Right renal cortex interstitium (tissue), 3 donors: ENCODE measurements around the gene MAP2. TPM values are rescaled to one million over a fixed set of nuclear protein-coding genes. Genes with fewer than 3 reads are reported as not detected.

Experiments
- DNase-seq, 3 donors: peaks; one replicate each; pipeline ENCODE4 v3.0.0-alpha.2; 2013; ENCODE audit warnings: low read depth in 3 of 3, low spot score in 2 of 3
- polyA plus RNA-seq, 3 donors: library from polyadenylated mRNA; unstranded; fragments of 120-200 nt; gene quantifications; one replicate each; pipeline ENCODE4 v1.2.1, GENCODE V29; 2013; ENCODE audit not compliant: insufficient read length in 3 of 3

MAP2 gene
- polyA plus RNA-seq, 3 donors: 27.4 to 30.5 (median 28.6) TPM

DNA sequence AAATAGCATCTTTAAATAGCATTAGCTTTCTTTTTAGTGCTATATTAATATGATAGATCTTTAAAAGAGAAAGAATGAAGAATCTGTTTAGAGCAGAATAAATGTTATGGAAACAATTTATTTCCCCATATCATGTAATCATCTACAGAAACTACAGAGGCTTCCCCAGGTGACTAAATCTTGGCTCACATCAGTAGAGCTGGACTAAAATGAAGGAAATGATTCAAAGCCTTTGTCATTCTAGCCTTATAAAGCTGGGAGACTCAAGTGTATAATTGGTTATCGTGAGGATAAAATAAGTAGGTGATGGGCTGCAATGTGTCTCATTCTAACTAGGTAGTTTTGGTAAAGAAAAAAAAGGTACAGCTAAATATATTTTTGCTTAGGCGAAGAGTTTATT, 264.5 kb downstream of the MAP2 start:
- DNase-seq: no peak

DNA sequence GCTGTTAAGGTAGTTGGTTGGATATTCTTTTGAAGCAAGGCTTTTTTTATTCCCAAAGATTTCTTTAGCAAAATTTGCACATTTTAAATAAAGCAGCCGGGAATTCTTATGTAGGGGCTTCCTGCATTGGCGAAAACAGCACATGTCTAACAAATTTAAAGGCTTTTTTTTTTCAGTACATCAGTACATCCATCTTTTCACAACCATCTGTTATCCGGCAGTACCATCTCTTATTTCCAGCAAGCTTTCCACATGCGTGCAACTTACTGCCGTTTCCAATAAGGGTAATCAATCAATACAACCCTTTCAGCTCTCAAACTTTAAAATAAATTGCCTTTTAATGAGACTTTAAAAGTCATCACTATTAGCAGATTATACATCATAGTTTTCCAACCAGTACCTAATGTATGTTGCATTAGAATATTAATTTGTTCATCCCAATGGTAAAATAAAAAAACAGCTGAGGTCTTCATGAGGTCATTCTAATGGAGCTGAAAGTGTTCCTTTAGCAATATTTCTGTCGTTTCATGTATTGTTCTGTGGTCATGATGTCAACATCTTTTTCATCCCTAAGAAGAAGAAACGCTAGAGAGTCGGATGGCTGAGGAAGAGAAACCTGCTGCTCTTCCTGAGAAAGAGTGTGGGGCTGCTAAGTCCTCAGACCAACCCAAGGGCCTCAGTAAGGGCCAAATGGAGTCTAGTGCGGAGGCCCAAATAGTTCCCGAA, 266.3 kb downstream of the MAP2 start:
- no peak for DNase-seq

DNA sequence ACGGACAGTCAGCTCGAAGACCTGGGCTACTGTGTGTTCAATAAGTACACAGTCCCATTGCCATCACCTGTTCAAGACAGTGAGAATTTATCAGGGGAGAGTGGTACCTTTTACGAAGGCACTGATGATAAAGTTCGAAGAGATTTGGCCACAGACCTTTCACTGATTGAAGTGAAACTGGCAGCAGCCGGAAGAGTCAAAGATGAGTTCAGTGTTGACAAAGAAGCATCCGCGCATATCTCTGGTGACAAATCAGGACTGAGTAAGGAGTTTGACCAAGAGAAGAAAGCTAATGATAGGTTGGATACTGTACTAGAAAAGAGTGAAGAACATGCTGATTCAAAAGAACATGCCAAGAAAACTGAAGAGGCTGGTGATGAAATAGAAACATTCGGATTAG, 270.9 kb downstream of the MAP2 start:
- DNase-seq: no peak

DNA sequence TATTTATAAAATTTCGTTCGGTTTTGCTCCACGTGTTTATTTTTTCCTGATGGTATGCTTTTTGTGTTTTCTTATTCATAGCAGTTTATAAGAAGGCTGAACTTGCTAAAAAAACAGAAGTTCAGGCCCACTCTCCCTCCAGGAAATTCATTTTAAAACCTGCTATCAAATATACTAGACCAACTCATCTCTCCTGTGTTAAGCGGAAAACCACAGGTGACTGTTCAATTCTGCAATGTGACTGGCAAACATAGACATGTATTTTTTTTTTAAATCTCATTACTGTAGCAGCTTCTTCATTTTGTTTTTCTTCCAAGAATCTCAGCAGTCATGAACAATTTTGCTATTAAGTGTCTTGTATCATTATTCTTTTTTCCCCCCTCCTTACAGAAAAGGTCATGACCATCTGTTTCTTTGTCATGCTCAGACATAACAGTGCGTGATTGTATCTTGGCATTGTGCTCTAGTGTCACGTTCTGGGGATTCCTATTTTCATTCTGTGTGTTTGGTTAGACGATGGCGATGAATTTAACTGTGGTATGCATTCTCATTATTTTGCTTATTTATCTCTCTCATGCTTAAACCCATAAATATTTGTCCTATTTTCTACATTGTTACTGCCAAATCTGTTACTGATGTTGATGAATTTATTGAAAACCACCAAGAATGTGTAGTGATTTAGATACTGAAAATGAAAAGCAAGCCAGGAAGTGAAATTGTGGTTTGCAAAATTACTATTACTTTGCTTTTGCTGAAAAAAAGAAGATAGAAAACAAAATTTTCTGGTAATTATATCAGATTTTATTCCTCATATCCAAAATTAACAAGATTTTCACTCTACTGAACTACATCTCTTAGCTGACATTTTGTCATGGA, 273.2 kb downstream of the MAP2 start:
- no peak for DNase-seq

DNA sequence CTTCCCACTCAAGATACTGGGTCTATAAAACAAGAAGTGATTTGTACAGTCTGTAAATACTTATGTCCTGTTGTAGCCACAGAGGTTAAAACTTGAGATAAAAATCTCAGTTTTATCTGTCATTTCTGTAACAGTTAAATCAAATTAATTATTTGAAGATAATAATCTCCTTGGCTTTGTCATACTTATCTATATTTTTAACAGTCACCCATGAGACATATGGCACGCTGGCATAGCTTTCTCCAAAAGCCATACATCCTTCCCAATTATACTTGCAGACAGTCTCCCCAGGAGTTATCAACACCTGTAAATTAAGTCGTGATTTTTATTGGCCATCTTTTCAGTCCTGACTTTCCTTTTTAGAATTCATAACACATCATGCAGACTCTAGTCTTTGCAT, 278.9 kb downstream of the MAP2 start:
- no peak for DNase-seq

DNA sequence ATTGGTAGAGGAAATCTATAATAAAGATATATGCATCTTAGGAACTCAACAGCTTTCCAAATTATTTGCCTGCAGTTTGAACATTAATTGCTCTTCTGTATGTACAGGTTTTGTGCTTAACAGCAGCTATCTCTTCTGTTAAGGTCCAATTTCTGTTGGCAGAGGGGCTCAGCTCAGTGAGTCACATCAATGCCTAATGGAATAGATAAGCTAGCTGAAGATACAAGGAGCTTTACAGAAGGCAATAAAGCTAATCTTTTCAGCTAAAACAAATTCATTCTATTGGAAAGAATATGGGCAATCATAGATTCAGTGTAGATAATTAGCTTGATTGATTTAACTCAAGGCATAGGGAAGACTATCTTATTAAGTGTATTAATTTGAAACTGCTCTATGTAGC, 289.4 kb downstream of the MAP2 start:
- DNase-seq: no peak

DNA sequence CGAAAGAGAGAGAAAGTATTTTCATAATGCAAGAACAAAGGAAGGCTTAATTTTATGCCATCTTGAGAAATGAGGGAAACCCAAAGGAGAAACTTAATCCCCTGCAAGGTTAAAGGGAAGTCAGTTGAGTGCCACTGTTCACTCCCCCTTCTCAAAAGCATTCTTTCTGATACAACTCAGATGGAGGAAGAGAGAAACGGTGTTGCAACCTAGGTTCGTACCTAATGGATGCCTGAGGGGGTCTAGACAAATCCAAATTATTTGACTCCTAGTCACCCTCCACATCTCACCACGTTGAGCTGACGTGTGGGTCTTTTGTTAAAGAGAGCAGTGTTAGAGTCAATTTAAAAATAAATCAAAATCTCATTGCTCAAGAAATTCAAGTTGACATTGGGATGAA, 295.2 kb downstream of the MAP2 start:
- no peak for DNase-seq

DNA sequence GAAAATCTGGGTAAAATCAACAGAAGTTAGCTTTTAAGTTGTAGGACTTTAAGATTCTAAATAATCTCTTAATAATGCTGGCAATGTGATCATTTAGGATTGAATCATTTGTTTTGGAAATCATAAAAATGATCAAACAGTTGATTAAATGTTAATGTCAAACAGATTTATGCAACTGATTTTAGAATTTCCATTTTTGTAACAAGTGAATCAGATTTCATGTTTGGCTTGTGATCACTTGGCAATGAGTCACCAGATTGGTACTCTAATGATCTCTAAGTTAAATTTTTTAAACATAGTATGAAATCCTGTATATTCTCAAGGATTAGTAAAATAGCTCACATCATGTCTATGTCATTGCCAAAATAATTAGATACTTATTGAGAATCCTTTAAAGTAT, 297.6 kb downstream of the MAP2 start:
- no peak for DNase-seq

DNA sequence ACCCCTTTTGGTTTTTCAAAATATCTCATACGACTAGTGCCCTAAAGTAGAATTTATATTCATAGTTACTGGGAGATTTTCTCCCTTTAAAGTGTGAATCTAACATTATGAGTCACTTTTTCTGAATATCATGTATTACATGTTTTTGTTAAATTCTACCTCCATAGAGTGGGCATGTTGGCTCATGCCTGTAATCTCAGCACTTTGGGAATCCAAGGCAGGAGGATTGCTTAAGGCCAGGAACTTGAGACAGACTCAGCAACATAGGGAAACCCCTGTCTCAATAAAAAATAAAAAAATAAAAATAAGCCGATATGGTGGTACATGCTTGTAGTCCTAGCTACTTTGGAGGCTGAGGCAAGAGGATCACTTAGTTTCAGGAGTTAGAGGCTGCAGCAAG, 302.5 kb downstream of the MAP2 start:
- DNase-seq: no peak

DNA sequence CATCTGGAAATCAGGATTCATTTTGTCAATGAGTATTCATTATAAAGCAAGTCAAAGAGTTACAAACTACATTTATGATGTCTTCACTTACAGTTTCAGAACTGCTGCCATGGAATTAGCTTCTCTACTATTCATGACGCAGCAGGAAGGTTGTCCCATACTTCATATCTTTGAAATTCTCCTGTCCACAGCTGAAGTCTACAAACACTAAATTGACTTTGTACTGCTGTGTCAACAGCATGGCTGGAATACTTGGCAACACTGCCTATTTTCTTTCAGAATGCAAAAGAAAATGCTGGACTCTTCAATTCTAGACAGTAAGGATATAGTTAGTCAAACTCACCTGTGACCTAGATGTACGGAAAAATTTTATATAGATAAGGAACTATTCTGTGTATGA, 303.2 kb downstream of the MAP2 start:
- DNase-seq: no peak

DNA sequence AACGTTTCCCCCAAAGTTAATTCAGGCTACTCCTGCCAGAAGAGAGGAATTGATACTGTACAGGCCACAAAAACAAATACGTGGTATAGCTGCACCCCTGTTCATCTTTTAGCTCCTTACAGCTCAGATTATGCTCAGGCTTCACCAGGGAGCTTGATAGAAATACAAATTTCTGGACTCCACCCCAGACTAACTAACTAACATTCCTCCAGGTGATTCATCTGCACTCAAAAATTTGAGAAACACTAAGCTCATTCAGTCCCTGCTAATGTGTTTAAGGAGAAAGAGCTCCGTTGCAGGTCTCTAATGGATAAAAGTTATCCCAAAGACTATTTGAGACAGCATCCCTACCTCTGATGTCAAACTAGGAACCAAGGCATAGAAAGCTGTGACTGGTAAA, 311.0 kb downstream of the MAP2 start:
- no peak for DNase-seq

DNA sequence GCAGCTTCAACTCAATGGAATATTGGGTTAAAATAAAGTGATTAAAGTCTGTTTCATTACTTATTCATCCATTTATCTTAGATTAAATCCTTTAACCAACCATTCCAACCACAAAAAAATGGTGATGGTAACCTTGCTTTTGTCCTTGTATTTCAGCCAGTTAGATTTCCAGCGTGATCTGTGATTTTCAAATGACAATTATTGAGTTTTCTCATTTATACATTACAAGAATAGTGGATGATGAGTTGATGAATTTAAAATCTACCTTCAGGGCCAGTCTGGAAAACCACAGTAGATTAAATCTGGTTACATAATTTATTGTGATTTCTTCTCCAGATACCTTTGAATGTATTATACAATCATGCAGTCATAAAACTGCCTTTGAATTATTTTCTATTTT, 318.1 kb downstream of the MAP2 start:
- no peak for DNase-seq

DNA sequence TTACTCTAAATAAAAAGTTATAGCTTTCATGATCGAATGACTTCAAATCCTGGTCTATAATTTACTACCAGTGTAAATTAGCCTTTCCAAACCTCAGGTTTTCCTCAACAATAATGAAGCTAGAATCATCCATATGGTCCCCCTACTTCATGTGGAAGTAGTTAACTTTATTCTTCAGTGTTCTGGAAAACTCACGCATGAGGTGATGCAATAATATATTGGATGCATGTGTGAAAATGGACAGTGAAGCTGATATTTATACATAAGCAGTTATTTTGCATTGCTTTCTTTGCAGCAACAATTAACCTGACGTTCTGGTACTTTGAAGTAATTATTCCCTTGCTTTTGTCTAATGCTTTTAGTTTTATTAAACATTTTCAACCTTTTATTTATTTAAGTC, 329.2 kb downstream of the MAP2 start:
- no peak for DNase-seq

DNA sequence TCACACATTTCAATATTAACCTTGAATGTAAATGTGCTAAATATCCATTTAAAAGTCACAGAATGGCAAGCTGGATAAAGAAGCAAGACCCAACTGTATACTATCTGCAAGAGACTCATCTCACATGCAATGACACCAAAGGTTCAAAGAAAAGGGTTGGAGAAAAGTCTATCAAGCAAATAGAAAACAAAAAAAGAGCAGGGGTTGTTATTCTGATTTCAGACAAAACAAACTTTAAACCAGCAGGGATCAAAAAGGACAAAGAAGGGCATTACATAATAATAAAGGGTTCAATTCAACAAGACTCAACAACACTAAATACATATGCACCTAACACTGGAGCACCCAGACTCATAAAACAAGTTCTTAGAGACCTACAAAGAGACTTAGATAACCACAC, 333.3 kb downstream of the MAP2 start:
- no peak for DNase-seq

DNA sequence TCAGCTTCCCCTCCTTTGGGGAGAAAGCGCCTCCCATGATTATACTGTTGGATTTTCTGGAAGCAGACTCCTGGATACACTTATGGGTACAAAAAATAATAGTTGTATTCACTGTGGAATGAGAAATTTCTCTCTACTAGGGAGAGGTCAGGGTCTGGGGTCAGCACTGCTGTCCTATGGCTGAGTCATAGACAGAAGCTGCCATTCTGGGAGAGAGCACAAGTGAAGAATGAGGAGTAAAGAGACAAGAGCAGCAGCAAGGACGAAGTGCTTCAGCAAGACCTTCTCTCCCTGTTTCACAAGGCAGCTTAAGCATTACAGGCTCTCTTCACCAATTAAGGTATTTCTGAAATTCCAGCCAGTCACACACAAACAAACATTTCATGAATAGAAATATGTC, 337.7 kb downstream of the MAP2 start:
- DNase-seq: no peak

DNA sequence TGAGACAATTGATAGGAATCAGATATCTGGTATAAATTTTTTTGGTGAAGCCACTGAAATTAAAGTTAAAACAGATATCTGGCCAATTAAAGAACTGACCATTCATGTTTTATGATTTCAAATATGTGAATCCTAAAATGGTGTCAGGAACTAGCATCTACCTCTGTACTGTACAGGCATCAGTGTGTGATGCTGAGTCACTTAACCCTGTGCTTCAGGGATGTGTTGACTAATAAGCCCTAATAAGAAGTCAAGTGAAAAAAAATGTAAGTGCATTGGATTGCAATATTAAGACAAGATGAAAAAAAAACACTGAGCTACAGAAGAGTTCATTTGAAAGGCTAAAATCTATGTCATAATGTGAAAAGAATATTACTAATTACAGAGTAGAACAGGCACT, 338.7 kb downstream of the MAP2 start:
- no peak for DNase-seq

DNA sequence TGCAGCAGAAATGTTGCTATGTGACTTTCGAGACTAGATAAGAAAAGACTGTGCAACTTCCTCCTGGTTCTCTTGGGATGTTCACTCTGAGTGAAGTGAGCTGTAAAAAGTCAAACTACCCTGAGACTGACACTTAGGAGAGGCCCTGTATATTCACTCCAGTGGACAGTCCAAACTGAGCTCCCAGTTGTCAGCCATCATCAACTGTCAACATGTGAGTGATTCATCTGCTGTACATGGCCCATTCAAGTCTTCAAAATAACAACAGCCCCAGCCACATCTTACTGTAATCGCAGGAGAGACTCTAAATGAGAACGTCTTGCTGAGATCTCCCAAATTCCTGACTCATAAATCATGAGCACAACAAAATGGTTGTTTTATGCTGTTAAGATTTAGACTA, 339.3 kb downstream of the MAP2 start:
- DNase-seq: no peak

DNA sequence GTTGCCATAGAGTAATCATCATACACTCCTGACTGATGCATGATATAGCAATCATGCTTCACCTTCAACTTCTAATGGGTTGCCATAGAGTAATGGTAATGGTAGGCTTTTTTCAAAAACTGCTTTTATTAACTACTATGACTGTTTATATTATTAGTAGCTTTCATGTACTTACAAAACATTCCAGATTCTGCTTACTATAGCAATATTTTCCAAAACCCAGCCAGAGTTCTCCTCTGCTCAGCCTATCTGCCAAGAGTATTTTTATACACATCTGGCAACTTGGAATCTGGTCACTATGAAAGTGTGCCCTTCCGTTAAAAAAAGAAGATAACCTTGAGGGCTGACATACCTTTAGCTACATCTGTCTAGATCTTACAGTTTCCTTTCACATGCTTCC, 342.8 kb downstream of the MAP2 start:
- no peak for DNase-seq

DNA sequence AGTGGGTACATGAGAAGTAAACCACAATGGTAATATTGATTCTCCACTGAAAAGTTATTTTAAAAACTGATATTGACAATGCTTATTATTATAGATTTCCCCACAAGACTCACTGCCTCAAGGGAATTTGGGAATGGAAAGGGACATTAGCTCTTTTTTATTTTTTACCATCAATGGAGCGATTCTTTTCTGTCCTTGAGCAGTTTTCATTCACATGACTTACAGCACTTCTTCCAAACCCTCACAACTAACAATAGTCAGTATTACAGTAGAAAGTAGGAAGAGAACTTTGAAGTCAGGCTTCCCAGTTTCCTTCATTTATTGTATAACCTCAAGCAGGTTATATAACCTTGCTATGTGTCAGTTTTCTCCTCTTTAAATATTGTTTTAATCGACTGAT, 343.5 kb downstream of the MAP2 start:
- DNase-seq: no peak

DNA sequence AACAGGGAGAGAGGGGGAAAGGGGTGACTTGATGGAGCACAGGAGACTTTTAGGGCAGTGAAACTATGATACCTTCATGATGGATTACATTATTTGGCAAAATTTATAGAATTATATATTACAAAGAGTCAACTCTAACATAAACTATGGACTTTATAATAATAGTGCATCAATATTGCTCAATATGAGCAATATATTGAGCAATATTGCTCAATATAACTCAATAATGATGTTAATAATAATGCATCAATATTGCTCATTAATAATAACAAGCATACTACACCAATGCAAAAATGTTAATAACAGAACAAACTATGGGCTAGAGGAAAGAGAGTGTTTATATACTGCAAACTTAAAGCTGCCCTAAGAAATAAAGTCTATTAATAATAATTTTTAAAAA, 344.7 kb downstream of the MAP2 start:
- DNase-seq: no peak

DNA sequence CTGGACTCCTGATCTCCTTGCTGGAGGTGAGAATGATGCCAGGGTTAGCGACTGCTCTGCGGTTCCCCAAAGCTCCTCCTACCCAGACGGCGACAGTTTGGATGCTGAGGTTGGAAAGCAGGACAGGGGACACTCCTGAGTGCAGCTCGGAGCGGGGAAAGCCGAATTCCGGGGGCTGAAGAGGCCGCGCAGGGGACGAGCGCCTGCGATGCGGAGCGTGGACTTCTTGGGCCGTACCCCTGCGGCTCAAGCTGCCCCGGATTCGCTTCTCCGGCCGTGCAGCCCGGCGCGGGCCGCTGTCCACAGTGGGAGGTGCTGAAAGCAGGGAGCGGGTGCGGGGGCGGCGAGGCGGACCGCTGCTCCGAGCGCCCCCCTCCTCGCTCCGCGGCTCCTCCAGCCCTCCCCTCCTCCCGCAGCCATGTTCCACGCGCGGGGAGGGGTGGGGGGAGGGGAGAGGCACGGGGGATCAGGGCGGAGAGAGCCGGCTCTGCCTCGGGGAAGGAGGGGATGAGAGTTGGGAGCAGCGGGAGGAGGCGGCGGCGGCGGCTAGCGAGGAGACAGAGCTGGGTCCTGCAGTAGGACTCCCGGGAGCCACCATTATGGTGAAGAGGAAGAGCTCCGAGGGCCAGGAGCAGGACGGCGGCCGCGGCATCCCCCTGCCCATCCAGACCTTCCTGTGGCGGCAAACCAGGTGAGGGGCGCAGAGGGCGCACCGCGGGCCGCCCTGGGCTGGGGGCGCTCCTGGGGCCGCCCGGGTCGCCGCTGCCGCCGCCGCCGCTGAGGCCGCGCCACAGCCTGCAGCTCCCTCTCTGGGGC, 347.8 kb downstream of the MAP2 start, which contains the start of gene UNC80:
TSS of gene UNC80 (plus strand) at position 359 of the 816 bp plus-strand sequence. CDS start at position 600, 241 bp downstream.
- DNase-seq: peak; percentile 52 to 80 (median 76)
